Left ventricle myocardium superior (tissue), 1 donor: Measurements from ENCODE around the gene PRTFDC1. TPM values are rescaled to one million over a fixed set of nuclear protein-coding genes. Genes with fewer than 3 reads are reported as not detected.

ENCODE experiments used
- ATAC-seq: fragments of 200-7000 bp; cut with Tn5 transposase; one replicate; pipeline ENCODE4 v1.9.1; 2020; ENCODE audit warnings: mild to moderate bottlenecking, moderate library complexity
- DNase-seq: peaks from one replicate; pipeline ENCODE4 v3.0.0-alpha.2; 2020
- intact Hi-C: fragments of 100-400 bp; cut with micrococcal nuclease; formaldehyde crosslinking; loops from one replicate; pipeline ENCODE4 v1.11.0; 2022
- total RNA-seq: library from RNA; stranded (reverse); fragmentation: NEBNext Ultra II Directional; extraction: Animal tissue kit (Norgen Biotek cat#: 25700); gene quantifications from one replicate; pipeline ENCODE4 v1.2.1, GENCODE V29; 2021
- donor health status: DM: no; HTN: yes; CAD: no; lungs with severe emphysema.

Gene PRTFDC1
- total RNA-seq, 1 donor from 2014 or later, result 9.1 TPM

DNA sequence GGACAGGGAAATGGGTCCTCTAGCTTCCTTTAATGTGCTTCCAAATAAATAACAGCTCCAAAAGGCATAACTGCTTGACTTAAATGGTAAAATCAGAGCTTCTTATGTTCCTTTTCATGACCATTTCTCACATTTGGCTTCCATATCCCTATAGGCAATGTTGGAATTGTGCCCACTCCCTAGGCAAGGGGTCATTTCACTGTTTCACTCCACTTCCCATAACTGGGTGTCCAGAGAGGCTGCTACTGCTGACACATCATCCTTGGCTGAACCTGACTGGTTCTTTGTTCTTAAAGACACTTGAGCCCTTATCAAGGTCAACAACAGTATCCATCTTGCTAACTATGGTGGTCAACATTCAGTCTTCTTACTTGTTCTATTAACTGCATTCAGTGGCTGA lies 37.1 kb downstream of the PRTFDC1 start:
- DNase-seq (no peak), ATAC-seq (no peak)
- intact Hi-C loops, result no loop called here

DNA sequence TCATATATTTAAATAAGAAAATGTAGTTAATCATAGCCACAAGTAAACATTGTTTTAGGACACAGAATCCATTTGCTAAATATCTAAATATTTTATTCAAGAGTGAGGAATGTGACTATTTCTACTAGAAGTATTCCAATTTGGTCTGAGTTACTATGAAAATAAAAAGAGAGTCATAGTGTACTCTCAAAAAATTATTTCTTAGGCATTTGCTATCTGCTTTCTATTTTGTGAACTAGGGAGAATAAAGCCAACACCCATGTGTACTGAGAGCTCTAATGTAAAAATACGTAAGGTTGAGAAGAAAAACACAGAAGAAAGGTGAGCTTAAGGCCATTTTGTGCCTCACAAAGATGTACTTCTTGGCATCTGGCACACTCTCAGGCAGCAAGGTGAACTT lies 38.3 kb downstream of the PRTFDC1 start:
- ATAC-seq, result no peak
- intact Hi-C loops, result no loop called here
- no peak for DNase-seq

GRCh38 chr10:24912215-24912614 lies 40.2 kb downstream of the PRTFDC1 start:
- no peak for DNase-seq
- ATAC-seq, result peak; percentile 68
- intact Hi-C loops, result no loop called here

DNA sequence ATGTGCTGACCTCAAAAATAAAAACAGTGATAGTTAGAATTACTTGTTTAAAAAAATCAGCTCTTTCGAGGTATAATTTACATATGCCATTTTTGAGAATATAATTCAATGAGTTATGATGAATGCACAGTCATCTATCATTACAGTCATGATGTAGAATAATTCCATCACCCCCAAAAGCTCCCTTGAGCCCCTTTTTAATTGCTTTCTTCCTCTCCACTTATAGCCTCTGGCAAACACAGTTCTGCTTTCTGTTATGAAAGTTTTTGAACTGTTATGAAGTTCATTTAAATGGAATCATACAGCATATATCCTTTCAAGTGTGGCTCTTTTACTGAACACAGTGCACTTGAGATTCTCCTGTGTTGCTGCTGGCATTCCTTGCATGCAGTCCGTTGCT lies 41.4 kb downstream of the PRTFDC1 start:
- ATAC-seq (no peak), DNase-seq (no peak)
- intact Hi-C loops, result no loop called here

- ATAC-seq (no peak), DNase-seq (no peak)
- intact Hi-C loops, result no loop called here
These were observed 41.8 kb downstream of the PRTFDC1 start for GRCh38 chr10:24910574-24910973.

- DNase-seq (no peak), ATAC-seq (no peak)
- intact Hi-C loops, result no loop called here
These were observed 43.5 kb downstream of the PRTFDC1 start for GRCh38 chr10:24908793-24909423.

- intact Hi-C loops, result no loop called here
- ATAC-seq, result no peak
- DNase-seq, result no peak
These were observed 44.5 kb downstream of the PRTFDC1 start for GRCh38 chr10:24907956-24908355.

DNA sequence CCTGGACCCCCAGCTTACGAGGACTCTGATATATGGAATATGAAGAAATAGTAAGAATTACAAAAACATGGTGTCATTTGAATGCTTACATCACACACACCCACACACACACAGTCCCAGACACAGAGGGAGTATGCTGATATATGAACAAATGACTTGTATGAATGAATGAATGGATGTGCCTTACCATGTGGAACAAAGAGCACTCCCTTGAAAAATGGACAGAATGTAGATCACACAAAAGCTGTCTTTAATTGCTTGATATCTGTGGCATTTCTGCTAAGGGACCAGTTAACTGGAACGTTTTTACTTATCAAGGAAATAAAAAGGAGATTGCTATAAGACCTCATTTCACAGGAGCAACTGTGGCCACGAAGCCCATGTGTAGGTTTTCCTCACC lies 46.0 kb downstream of the PRTFDC1 start:
- intact Hi-C loops, result no loop called here
- no peak for ATAC-seq
- DNase-seq, result no peak

DNA sequence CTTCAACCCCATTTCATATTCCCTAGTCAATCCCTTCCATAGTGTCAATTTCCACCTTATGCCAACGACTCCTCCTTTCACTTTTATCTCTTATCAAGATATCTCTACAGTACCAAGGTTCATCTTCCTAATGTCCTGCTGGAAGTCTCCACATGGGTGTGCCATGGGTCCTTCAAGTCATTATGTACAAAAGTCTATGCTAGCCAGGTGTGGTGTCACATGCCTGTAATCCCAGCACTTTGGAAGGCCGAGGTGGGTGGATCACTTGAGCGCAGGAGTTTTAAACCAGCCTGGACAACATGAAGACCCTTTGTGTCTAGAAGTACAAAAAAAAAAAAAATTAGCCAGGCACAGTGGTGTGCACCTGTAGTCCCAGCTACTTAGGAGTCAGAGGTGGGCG lies 47.6 kb downstream of the PRTFDC1 start:
- intact Hi-C loops, result no loop called here
- ATAC-seq (no peak), DNase-seq (no peak)

DNA sequence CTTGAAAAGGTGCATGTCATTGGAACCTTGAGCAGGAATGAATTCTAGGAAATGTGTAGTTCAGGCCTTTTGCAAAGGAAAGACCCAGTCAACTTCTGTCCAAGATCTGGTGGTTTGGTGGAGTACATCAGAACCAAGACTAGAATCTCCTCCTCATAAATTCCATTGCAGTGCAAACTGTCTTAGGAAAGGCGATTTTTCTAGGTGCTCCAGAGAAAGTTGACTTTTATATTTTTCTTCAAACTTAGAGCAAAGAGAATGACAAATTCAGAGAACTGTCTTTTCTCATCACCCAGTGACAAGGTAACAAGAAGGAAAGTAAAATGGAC lies 50.0 kb downstream of the PRTFDC1 start:
- intact Hi-C loops, result no loop called here
- ATAC-seq (no peak), DNase-seq (no peak)

DNA sequence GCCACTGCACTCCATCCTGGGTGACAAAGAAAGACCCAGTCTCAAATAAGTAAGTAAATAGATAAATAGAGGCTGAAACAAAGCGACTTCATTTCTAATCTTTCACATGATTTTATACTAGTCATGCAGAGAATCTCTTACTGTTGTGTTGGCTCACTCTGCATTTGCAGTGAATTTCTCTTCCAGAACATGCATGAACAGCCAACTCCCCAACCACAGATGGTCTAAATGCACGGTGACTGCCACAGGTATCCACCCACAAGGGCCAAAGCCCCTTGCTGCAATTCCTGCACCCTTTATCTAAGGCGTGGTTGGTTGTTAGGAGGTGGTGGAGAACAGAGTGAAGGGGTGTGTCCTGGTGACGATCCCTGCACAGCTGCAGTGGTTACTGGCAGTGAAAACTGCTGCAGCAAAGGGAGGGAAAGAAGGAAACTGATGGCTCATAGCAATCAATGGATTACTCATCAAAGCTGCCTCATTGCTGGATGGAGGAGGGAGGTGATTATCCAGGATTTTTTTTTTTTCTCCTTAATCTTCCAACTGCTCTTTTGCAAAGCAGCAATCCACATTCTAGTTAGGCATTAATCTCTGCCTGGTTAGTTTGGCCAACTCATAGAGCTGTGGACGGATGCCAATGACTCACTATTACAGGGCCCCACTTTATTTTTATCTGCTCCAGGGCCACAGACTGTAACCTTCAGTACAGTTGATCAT lies 50.6 kb downstream of the PRTFDC1 start:
- intact Hi-C loops, result no loop called here
- peak; percentile 46 for DNase-seq
- ATAC-seq, result peak; percentile 86

DNA sequence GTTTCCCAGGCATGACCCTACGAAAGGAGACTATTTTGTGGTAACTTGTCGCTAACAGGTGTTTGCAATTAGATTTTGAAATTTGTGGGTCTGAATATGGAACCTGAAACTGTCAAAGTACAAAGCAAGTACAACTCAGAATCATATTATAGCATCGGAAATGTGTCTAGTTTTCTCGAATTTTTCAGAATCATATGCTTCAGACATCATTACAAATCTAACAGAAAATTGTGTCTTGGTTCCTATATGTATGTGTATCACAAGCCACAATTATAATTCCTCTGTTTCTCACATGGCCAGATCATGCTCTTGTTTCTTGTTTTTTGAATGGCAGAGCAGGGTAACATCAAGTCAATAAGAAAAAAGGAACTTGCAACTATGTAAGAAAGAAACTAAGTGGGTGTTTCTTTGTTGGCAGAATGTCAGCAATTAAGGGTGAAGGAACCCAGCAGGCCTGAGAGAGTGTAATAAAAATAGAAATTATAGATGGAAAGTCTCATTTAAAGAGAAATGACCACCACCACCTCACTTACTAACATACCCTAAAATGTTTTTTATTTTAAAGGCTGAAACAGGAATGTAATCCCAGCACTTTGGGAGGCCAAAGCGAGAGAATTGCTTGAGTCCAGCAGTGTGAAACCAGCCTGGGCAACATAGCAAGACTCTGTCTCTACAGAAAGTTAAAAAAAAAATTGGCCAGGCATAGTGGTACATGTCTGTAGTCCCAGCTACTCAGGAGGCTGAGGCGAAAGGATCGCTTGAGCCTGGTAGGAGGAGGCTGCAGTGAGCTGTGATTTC lies 51.3 kb downstream of the PRTFDC1 start:
- DNase-seq (no peak), ATAC-seq (peak; percentile 58)
- intact Hi-C loops, result no loop called here

DNA sequence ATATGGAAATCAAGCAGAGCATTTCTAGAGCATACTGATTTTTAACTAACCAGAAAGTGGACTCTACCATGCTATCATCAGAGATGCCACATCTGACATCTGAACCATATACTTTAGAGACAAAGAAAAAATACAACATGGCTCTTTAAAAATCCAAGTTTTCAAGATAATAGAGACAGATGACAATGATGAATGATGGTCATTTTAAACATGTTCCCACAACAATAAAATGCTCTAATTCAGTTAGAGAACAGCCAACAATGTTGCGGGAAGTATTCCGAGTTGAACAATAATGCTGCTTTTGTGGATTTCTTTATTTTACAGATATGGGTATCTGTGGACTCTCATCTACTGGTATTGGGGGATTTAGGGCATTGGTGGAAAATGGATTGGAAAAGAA lies 52.8 kb downstream of the PRTFDC1 start:
- intact Hi-C loops, result no loop called here
- ATAC-seq, result no peak
- no peak for DNase-seq

GRCh38 chr10:24898501-24898900 lies 53.9 kb downstream of the PRTFDC1 start:
- ATAC-seq, result no peak
- intact Hi-C loops, result no loop called here
- no peak for DNase-seq

DNA sequence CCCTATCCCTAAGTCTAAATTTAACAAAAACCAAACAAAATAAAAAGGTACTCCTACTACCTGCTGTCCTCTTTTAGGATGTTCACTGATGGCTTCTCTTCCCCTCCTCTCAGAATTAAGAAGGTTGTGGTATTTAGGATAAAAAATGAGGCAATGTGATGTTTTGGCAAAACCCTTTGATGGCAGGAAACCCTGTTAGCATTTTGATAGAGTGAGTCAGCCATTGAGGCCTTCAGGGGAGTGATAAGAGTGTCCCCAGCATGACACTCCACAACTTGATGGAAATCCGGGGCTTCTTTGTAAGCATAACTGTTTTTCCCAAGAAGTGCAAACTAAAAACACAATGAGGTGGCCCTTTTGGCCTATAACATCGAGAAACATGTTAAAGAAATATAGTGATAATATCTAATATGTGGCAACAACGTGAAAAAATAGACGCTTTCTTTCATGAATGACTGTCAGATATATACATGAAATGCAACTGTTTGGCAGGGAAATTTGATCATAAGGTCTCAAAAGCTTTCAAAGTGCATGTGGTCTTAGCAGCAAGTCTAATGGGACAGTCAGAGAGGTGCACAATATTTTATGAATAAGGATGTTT lies 55.0 kb downstream of the PRTFDC1 start:
- DNase-seq, result no peak
- intact Hi-C loops, result no loop called here
- ATAC-seq, result no peak

GRCh38 chr10:24894728-24895127 lies 57.7 kb downstream of the PRTFDC1 start:
- ATAC-seq, result no peak
- intact Hi-C loops, result no loop called here

DNA sequence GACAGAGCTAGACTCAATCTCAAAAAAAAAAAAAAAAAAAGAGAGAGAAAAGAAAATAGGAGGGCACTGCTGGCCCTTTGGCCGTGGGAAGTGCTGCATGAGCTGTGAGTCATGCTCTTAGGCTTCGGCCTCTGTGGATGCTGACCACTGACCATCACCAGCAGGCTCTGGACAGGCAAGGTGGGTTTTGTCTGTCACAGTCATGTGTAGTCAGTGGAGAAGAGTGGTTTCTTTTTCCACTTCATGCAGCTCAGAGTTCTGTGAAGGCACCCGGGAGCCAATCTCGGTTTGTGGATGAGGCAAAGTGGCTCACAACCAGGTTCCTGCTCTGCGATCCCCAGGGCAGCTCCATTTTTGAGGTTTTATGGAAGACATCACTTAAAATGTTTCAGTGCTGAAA lies 58.1 kb downstream of the PRTFDC1 start:
- no peak for DNase-seq
- intact Hi-C loops, result no loop called here
- ATAC-seq, result peak; percentile 62

More at GRCh38 chr10:24894728-24895127, 57.7 kb downstream of the PRTFDC1 start:
- no peak for DNase-seq

DNA sequence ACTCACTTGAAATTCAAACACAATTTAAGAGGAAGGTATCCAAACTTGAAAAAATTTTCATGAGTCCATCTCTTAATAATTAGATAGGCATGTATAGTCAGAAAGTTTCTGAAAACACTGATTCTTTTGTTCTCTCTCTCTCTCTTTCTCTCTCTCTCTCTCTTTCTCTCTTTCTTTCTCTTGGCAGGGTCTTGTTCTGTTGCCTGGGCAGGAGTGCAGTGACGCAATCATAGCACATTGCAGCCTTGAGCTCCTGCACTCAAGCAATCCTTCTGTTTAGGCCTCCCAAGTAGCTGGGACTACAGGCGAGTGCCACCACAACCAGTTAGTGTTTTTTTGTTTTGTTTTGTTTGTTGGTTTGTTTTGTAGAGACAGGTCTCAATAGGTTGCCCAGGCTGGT lies 59.3 kb downstream of the PRTFDC1 start:
- intact Hi-C loops, result no loop called here
- ATAC-seq, result no peak
- no peak for DNase-seq

DNA sequence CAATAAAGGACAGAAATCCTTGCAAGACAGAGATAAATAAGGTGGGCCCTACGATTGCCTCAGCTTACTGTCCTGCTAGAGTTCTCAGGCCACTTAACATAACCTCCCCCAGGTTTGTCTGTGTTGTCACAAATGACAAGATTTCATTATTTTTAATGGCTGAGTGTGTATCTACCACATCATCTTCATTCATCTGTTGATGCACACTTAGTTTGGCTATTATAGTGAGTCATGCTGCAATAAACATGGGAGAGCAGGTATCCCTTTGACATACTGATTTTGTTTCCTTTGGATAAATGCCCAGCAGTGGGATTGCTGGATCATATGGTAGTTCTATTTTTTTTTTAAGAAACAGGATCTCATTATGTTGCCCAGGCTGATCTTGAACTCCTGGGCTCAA lies 60.6 kb downstream of the PRTFDC1 start:
- ATAC-seq (no peak), DNase-seq (no peak)
- intact Hi-C loops, result no loop called here

GRCh38 chr10:24889639-24890038 lies 62.8 kb downstream of the PRTFDC1 start:
- intact Hi-C loops, result no loop called here
- DNase-seq (no peak), ATAC-seq (peak; percentile 19)
